ENCODE measurements around the gene DCST1. TPM values are rescaled to one million over a fixed set of nuclear protein-coding genes. Genes with fewer than 3 reads are reported as not detected.
A peak's percentile ranks its signal among the peaks of the same experiment; 100 is the strongest.

Gene DCST1
- total RNA-seq, 4 donors from 2014 or later, result 0.42 TPM; not detected in 3

DNA sequence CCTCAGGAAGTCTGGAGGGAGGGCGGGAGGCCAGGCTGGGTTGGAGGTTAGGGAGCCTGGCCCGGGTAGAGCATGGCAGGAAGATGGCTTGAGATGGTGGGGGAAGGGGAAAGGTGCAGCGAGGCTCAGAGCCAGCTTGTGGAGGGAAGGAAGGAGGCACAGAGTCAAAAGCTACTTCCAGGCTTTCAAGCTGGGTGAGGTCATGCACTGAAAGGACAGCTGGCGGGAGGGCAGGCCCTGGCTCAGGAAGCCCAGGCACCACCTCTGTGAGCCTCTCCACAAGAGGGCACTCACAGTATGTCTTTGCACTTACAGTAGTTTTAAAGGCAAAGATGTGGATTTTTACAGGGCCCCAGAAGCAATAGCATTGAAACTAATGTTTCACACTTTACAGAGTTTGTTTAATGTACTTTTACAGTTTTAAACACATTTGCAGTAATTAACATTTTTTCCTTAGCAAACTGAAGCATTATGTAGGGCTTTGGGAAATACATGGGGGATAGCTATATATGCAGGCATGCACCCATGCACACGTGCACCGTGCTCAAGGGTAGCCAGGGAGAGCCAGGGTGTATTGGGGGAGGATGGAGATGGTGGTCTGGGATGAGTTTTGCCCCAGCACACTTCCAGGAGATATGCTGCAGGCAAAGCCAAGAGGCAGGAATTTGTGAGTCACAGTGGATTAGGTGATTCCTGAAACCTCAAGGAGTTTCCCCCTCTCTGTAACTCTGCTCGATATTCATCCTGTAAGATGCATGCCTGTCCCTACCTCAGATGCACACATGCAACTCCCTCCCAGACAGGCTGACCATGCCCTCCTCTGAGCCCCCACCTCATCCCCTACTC lies 11.4 kb downstream of the DCST1 start:
- intact Hi-C loops (cut with DNase I), result loop anchor here (2.0 kb wide), 1 partner anchor 40 kb away; no protein-coding TSS in a partner anchor
- WGBS, result 55% methylated on average over 7 of the region's 7 CpGs
- H3K36me3 ChIP-seq, result no peaks in the 10 kb centered on the region
- no peaks in the 10 kb centered on the region for H3K9me3 ChIP-seq
- no peak overlapping the region for H3K27ac ChIP-seq (replicated peaks in 1 of 4)
- peaks cover 11 to 20% (median 17%) of the 10 kb centered on the region in 4 donors for H3K4me1 ChIP-seq
- no peak for DNase-seq (ENCODE audit: extremely low spot score)
- H3K4me3 ChIP-seq, result no peak overlapping the region
- H3K27me3 ChIP-seq, result no peaks in the 10 kb centered on the region
- TF ChIP-seq, protein P1, sequence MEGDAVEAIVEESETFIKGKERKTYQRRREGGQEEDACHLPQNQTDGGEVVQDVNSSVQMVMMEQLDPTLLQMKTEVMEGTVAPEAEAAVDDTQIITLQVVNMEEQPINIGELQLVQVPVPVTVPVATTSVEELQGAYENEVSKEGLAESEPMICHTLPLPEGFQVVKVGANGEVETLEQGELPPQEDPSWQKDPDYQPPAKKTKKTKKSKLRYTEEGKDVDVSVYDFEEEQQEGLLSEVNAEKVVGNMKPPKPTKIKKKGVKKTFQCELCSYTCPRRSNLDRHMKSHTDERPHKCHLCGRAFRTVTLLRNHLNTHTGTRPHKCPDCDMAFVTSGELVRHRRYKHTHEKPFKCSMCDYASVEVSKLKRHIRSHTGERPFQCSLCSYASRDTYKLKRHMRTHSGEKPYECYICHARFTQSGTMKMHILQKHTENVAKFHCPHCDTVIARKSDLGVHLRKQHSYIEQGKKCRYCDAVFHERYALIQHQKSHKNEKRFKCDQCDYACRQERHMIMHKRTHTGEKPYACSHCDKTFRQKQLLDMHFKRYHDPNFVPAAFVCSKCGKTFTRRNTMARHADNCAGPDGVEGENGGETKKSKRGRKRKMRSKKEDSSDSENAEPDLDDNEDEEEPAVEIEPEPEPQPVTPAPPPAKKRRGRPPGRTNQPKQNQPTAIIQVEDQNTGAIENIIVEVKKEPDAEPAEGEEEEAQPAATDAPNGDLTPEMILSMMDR (IDR thresholded peaks at IDR 0.05), result peak; percentile 77 to 88 (median 79)
- TF ChIP-seq EP300 (IDR thresholded peaks at IDR 0.05) (no peak), POLR2AphosphoS5 (IDR thresholded peaks at IDR 0.05) (peak in 1 of 2 donors; percentile 63), POLR2A (IDR thresholded peaks at IDR 0.05; ENCODE audit: low read depth) (no peak)

DNA sequence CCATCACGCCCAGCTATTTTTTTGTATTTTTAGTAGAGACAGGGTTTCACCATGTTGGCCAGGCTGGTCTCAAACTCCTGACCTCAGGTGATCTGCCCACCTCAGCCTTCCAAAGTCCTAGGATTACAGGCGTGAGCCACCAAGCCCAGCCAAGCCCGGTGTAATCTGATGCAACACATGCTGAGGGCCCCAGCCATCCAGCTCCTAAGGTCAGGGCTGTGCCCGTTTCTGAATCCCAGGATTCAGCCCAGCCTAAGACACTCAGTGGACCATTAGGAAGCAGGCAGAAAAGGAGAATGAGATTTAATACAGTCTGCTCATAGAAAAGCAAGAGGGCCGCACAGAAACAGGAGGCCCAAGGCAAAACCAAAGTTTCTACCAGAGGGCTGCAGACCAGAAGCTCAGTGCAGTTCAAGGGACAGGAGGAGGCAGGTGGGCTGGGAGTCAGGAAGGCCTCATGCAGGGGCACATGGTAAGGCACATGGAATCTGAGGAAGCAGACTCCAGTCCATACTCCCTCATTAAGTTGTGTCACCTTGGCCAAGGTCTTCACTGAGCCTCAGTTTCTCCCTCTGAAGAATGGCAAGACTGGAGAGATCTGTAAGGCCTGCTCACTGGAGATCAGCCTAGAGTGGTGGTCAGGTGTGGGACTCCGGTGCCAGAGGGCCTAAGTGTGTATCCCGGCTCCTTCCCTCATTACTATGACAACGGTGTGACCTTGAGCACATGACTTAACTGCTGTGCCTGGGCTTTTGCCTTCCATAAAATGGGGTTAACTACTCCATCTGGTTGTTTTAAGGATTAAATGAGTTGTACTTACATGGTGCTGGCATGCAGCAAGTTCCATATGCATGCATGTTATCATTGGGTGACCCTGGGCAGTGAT lies 15.1 kb downstream of the DCST1 start:
- H3K4me1 ChIP-seq, result peaks cover 20 to 48% (median 41%) of the 10 kb centered on the region in 4 donors
- TF ChIP-seq, protein P1 (IDR thresholded peaks at IDR 0.05), result no peak
- no peak for TF ChIP-seq POLR2A (IDR thresholded peaks at IDR 0.05; ENCODE audit: low read depth)
- no peak for TF ChIP-seq POLR2AphosphoS5 (IDR thresholded peaks at IDR 0.05)
- TF ChIP-seq EP300 (IDR thresholded peaks at IDR 0.05), result no peak
- intact Hi-C loops (cut with DNase I), result no loop called here

DNA sequence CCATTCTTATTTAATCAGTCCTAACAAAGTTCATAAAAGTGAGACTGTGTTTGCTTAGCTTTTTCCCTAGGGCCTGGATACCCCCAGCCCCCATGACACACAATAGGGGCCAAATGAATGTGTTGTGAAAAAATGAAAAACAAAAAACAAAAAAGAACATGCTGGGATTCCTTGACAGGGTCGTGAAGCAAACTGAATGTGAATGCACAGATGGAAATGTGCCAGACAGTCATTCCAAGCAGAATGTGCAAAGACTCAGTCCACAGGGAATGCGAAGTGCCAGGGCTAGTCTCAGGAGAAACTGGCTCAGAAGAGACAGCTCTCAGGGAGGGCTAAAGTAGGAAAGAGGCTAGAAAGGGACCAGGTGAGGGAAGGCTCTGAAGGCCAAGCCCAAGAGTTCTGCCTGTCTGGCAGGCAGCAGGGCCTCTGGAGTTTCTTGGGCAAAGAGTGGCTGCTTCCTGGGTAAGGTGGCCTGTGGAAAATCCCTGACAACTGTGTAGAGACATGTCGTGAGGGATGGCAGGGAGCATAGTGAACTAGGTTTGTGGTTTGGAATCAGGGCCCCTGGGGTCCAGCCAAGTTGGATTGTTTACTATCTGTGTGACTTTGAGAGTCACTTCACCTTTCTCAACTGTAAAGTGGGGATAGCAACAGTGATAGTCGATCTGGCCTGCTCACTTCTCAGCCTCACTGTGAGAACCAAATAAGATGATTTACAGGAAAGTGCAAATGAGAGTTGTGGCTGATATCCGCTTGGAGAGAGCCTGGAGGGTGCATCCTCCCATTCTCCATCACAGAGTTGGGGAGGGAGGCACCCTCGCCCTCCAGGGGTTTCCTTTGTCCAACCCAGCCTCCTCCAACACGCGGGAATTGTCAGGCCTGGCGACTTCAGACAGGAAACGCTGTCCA lies 16.3 kb downstream of the DCST1 start:
- TF ChIP-seq, protein P1 (IDR thresholded peaks at IDR 0.05), result no peak
- no peak for TF ChIP-seq POLR2A (IDR thresholded peaks at IDR 0.05; ENCODE audit: low read depth)
- TF ChIP-seq EP300 (IDR thresholded peaks at IDR 0.05), result no peak
- TF ChIP-seq POLR2AphosphoS5 (IDR thresholded peaks at IDR 0.05), result no peak
- H3K4me1 ChIP-seq, result peaks cover 24 to 51% (median 41%) of the 10 kb centered on the region in 4 donors
- H3K27me3 ChIP-seq, result no peaks in the 10 kb centered on the region
- no peak for DNase-seq (ENCODE audit: extremely low spot score)
- intact Hi-C loops (cut with DNase I), result no loop called here
- H3K4me3 ChIP-seq, result peak overlapping the region; percentile 74 to 83 (median 76)
- peaks cover 10 to 18% (median 14%) of the 10 kb centered on the region in 4 donors for H3K36me3 ChIP-seq
- no peaks in the 10 kb centered on the region for H3K9me3 ChIP-seq
- 21% methylated on average over 8 of the region's 10 CpGs for WGBS
- H3K27ac ChIP-seq (replicated peaks in 1 of 4), result peak overlapping the region; percentile 87 to 93 (median 90)

More for the DNA sequence above, 15.1 kb downstream of the DCST1 start:
- no peak for DNase-seq (ENCODE audit: extremely low spot score)
- H3K9me3 ChIP-seq, result no peaks in the 10 kb centered on the region
- H3K4me3 ChIP-seq, result no peak overlapping the region
- H3K27ac ChIP-seq (replicated peaks in 1 of 4), result no peak overlapping the region
- peaks cover 0 to 6% (median 2%) of the 10 kb centered on the region in 4 donors for H3K36me3 ChIP-seq
- no peaks in the 10 kb centered on the region for H3K27me3 ChIP-seq
- 91% methylated on average over 6 of the region's 8 CpGs for WGBS

All from esophagus muscularis mucosa (tissue), 4 donors.